NCI-H526 (cell line): ENCODE data around the gene CIZ1.

ENCODE experiments used
- DNase-seq, 2 experiments: peaks; one replicate each; lab custom pipeline; 2025; lab: John Stamatoyannopoulos, UW

CIZ1 gene

DNA sequence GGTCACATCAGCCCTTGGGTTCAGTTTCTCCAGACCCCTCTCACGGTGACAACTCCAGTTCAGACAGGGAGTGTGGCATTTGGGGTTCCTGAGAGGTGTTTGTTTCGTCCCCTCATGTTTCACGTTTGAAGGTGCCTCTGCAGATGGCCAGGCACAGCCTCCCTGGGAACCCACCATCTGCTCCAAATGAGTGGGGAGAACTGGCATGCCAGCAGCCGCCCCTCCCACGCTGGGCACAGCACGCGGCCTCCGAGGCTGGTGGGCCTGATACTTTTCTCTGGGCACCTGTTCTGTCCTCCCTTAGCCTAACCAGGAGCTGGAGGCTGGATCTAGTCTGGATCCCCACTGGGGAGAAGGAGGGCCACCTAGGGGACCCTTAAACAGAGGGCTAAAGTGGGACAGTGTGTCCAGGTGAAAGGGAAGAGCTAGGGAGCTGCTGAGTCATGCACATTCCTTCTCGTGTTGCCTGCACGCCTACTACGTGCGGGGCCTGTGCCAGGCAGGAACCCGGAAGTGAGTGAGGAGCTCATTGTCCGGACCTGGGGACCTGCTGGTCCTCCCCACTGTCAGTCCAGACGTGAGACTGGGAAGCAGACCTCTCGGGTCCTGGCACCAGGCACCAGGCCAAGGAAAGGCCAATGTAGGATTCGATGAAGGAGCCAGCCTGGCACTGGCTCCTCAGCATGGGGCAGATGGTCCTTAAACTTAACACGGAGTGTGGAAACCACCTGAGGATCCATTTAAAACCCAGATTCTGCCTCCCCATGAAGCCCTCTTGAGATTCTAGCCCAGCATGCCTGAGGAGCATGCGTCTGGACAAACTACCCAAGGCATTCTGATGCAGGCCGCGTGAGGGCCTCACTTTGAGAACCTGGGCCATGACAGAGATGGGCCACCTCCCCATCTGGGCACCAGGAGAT, 23.5 kb upstream of the CIZ1 start:
- DNase-seq = no peak

- DNase-seq = peak in 1 of 2 experiments; percentile 20
Measured at GRCh38 chr9:128213746-128214497, 22.6 kb upstream of the CIZ1 start.

- no peak for DNase-seq
Measured at GRCh38 chr9:128211981-128212281, 20.6 kb upstream of the CIZ1 start.

DNA sequence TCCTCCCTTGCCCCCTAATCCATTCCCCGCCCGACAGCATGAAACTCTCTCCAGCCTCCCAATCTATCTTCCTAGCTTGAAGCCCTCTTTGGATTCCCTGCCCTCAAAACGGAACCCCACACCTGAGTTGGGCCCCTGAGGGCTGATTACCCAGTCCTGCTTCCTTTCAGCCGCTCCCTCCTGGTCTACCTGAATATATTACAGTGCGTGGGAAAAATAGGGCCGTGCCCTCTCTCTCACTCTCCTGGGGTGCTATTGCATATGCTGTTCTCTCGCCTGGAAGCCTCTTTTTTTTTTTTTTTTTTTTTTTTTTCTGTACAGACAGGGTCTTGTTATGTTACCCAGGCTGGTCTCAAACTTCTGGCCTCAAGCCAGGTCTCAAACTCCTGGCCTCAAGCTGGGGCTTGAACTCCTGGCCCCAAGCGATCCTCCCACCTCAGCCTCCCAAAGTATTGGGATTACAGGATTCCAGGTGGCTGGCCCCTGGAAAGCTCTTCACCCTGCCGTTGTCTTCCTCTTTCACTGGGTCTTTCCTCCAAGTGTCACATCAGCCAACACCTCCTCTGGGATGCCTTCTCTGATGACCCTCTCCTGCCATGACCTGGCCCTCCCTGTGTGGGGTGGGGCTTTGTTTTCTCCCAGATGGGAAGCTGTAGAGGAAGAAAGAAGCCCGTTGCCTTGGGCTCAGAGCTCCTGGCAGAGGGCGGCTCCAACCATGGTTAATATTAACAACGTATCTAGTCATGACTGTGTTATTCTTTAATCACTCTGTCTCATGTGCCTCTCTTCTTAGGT, 20.0 kb upstream of the CIZ1 start:
- no peak for DNase-seq

DNA sequence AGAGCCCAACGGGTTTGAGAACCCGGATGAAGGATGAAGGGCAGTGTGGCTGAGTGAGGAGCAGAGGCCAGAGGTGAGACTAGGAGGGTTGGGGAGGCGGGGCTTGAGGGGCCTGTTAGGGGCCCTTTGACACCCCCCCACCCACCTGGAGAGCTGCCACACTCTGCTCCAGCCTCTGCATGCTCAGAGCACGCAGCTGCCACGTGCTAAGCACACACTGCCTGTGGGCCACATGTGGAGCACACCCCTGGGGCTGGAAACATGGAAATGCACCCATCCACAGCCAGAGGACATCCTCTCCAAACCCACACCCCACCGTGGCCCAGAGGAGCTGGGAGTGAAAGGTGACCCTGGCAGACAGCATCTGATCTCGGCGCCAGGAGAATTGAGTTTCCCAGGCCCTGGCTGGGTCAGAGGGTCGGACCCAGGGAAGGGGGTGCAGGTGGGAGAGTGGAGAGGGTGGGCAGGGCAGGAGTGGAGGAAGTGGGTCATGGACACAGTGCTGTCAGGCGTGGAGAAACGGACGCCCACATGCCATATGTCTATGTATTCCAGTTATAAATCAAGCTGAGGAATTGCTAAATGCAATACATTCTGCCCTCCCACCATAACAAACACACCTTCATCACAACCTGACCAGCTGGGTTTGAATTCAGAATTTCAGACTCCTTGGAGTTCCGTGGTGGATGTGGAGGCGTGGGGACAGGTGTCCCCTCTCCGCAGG, 17.7 kb upstream of the CIZ1 start:
- DNase-seq = no peak

DNA sequence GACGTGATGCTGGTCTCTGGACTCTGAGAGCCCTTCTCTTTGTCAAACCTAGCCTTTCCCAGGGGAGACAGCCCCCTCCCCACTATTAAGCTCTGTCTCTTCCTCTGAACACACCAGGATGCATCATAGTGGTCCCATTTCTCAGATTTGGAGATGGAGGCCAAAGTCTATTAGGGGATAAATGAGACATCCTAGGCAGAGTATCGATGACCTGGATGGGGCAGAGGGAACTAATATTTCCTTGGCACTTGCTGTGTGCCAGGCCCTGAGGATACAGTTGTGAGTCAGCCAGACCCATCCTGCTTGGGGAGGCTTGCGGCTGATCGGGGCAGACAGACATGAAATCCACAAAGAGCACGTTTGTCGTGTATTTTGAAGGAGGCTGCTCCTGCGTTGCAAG, 17.0 kb upstream of the CIZ1 start:
- no peak for DNase-seq

- DNase-seq = no peak
Measured at GRCh38 chr9:128206916-128207910, 15.8 kb upstream of the CIZ1 start.

DNA sequence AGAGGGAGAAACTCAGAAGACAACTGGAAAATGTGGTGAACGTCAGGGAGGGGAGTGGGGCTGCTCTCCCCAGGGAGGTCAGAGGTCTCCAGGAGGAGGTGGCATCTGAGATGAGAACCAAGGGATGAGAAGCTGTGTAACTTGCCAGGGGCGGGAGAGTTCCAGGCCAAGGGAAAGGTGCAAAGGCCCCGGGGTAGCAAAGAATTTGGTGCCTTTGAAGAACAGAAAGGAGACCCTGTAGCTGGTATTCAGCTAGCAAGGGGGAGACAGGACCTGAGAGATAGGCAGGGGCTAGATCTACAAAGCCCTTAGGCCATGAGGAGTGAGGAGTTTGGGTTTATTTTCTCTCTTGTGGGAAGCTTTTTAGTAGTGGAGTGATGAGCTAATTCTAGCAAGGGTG, 15.1 kb upstream of the CIZ1 start:
- DNase-seq = no peak

DNA sequence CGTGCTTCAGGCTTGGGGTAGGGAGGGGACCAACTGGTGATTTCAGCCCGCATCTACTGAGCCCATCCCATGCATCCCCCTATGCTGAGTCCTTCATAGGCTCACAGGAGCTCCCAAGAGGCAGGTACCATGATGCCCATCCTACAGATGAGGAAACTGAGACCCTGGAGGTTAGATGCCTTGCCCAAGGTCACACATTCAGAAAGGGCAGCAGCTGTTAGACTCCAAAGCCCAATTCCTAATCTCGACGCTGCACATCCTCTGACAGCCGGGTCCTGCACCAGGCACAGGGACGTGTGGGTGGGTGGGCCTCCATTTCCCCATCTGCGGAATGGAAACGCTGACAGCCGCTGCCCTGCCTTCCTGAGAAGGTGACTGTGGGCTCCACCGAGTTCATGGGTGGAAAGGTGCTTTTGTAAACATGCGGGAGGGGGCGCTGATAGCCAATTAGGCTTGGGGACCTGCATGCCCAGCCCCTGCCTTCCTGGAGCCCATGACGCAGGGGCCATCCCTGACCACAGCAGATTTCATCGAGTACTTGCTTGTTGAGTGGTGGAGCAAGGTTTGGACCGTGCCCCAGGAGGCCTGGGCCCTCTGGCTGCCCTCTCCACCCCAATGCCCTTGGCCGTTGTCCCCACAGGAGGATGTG, 14.0 kb upstream of the CIZ1 start:
- no peak for DNase-seq

GRCh38 chr9:128204858-128205257, 13.5 kb upstream of the CIZ1 start:
- DNase-seq = no peak

DNA sequence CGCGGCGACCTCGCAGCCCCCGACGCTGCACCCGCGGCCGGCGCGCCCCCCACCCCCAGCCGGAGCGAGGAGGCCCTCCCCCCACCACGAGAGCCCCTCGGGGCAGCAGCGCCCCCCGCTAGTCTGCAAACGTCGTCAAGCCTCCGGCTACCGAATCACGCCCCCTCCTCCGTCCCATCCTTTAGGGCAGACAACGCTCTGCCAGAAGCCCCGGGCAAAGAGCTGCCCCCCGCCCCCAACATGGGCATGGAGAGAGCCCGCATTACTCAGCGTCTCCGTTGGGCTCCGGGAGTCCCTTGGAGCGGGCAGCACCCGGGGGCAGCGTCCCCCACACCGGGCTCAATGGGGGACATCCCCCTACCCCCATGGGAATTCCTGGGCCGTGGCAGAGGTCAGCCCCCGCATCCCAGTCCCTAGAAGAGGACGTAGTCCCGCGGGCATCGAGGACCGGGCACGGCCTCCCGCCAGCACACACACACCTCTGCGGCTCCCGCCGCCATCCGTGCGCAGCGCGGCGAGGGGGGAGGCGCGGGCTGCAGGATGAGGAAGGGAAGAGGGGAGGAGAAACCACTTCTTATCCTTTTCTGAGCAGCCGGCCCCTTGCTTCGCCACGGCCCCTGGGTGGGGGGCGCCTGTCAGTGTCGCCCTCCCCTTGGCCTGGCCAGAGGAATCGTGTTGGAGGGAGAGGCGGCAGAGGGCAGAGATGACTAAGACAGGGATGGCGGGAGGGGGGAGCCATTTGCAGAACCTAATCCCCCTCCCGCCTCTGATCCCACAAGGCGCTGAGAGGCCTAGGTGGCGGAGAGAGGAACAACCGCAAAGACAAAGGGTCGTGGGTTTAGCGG, 12.6 kb upstream of the CIZ1 start:
- DNase-seq = peak in 1 of 2 experiments; percentile 71

GRCh38 chr9:128203024-128203706, 11.8 kb upstream of the CIZ1 start, which contains the start of gene DNM1:
TSS of gene DNM1 (plus strand) at chr9:128203379. CDS start at chr9:128203471, 92 bp downstream.
- DNase-seq = peak in 1 of 2 experiments; percentile 71

- DNase-seq = no peak
Measured at GRCh38 chr9:128202648-128203023, 11.3 kb upstream of the CIZ1 start.

- peak in 1 of 2 experiments; percentile 14 for DNase-seq
Measured at GRCh38 chr9:128201441-128202369, 10.3 kb upstream of the CIZ1 start.

- no peak for DNase-seq
Measured at GRCh38 chr9:128193469-128194096, 2.2 kb upstream of the CIZ1 start.

- DNase-seq = peak; percentile 61 to 88
Measured at GRCh38 chr9:128192601-128193371, 1.4 kb upstream of the CIZ1 start.
